Right lobe of liver (tissue), 6 donors: ENCODE results near the gene WFDC5. TPM values are rescaled to one million over a fixed set of nuclear protein-coding genes. Genes with fewer than 3 reads are reported as not detected.
"Not testable (repeated sequence)": the region's sequence is repeated elsewhere in the genome, so short reads cannot be mapped to it uniquely, and the experiment has no call there.

ENCODE experiments used
- ATAC-seq, 4 donors: fragments of 200-7000 bp; cut with Tn5 transposase; one replicate each; pipeline ENCODE4 v1.9.1; 2020; ENCODE audit warnings: mild to moderate bottlenecking in 4 of 4, moderate library complexity in 4 of 4
- DNase-seq, 3 donors: peaks; one replicate each; pipeline ENCODE4 v3.0.0-alpha.2; 2020
- H3K27ac ChIP-seq, 3 donors: fragments of 200-600 bp; one replicate each; pipeline ENCODE4 v1.8.0; 2022
- H3K27me3 ChIP-seq, 2 donors: fragments of 200-600 bp; one replicate each; pipeline ENCODE4 v1.8.0; 2022
- H3K36me3 ChIP-seq, 4 donors: fragments of 200-600 bp; sonication (generic) in 1 of 4; one replicate each; pipeline versions ENCODE4 v1.5.1 to v1.8.0; 2017 to 2022; ENCODE audit warnings: control low read depth in 1 of 4
- H3K4me1 ChIP-seq, 4 donors: fragments of 200-600 bp; sonication (generic) in 1 of 4; one replicate each; pipeline versions ENCODE4 v1.5.1 to v1.8.0; 2017 to 2022; ENCODE audit warnings: control low read depth in 1 of 4
- H3K4me3 ChIP-seq, 3 donors: fragments of 200-600 bp; one replicate each; pipeline ENCODE4 v1.8.0; 2022
- H3K9me3 ChIP-seq, 4 donors: fragments of 200-600 bp; sonication (generic) in 1 of 4; one replicate each; pipeline versions ENCODE4 v1.5.1 to v1.8.0; 2017 to 2022; ENCODE audit warnings: control low read depth in 1 of 4
- CTCF ChIP-seq, 4 donors: fragments of 200-600 bp in 3 of 4; fragments of 450-650 bp in 1 of 4; IDR thresholded peaks; one replicate each; pipeline versions ENCODE4 v1.5.1 to v1.8.0; 2016 to 2022; ENCODE audit warnings: antibody characterized with exemption in 4 of 4, mild to moderate bottlenecking in 2 of 4
- POLR2A ChIP-seq: fragments of 450-650 bp; IDR thresholded peaks from one replicate; pipeline ENCODE4 v1.6.1; 2017; ENCODE audit warnings: antibody characterized with exemption, mild to moderate bottlenecking
- WGBS: methylation state at CpG from one replicate; pipeline ENCODE4 v1.1.6; 2018; ENCODE audit warnings: low coverage, low lambda C conversion rate; ENCODE audit not compliant: insufficient coverage; ENCODE audit errors: missing lambda C conversion rate; 5-methylcytosine and 5-hydroxymethylcytosine counted together
- intact Hi-C, 2 donors: fragments of 100-400 bp; cut with DNase I; formaldehyde crosslinking; loops; one replicate each; pipeline versions ENCODE4 v1.11.2 to v1.14.1; 2022
- long read RNA-seq: library from polyadenylated mRNA; unstranded; transcript quantifications from one replicate; pipeline ENCODE4 v2.0.0, GENCODE V29; 2019
- total RNA-seq, 6 experiments: library from RNA; depleted of rRNA in 2 of 6; stranded (reverse); fragments of >200 nt in 2 of 6; fragmentation: NEBNext Ultra II Directional in 3 of 6; extraction: Animal tissue kit (Norgen Biotek cat#: 25700) in 3 of 6; gene quantifications; one replicate each; pipeline versions ENCODE4 v1.1.0 to v1.2.4, GENCODE V29; 2016 to 2023
- donor health status: DM: no; HTN: yes; CAD: no.
- donor health status: DM: no; HTN: no; CAD: no.
- donor health status: DM: no; HTN: no; CAD: no.
- donor health status: DM: no; HTN: yes; CAD: no.
- donor health status: DM: no; HTN: yes; CAD: no.

Gene WFDC5
- total RNA-seq, result not detected
- long read RNA-seq, result 0 reads

- Histone ChIP-seq H3K27me3 (no peaks in the 10 kb centered on the region), H3K9me3 (no peaks in the 10 kb centered on the region), H3K4me1 (no peaks in the 10 kb centered on the region), H3K4me3 (no peak within 1 kb of the TSS), H3K36me3 (no peaks in the 10 kb centered on the region), H3K27ac (no peak within 1 kb of the TSS)
- no peak for DNase-seq
- TF ChIP-seq POLR2A (no peak), CTCF (IDR thresholded peaks at IDR 0.05) (no peak)
- no peak for ATAC-seq
- intact Hi-C loops, result no loop called here
- 51% methylated on average over 8 of the region's 16 CpGs for WGBS
Observed at GRCh38 chr20:45114465-45115385, at the start of gene WFDC5. WFDC5 (minus strand) TSS chr20:45115174; CDS start chr20:45115083, 91 bp downstream.

GRCh38 chr20:45163083-45163803 is 48.3 kb upstream of the WFDC5 start:
- ATAC-seq (no peak), DNase-seq (no peak)
- intact Hi-C loops, result no loop called here
- no peaks in the 10 kb centered on the region for H3K4me1 ChIP-seq
- no peak overlapping the region for H3K4me3 ChIP-seq
- no peaks in the 10 kb centered on the region for H3K36me3 ChIP-seq
- TF ChIP-seq CTCF (IDR thresholded peaks at IDR 0.05) (no peak), POLR2A (no peak)
- no peaks in the 10 kb centered on the region for H3K9me3 ChIP-seq
- no peak overlapping the region for H3K27ac ChIP-seq
- no peaks in the 10 kb centered on the region for H3K27me3 ChIP-seq
- WGBS, result 60% methylated on average over 1 of the region's 1 CpG

GRCh38 chr20:45157962-45158361 is 43.0 kb upstream of the WFDC5 start:
- DNase-seq, result no peak
- TF ChIP-seq POLR2A, result no peak
- TF ChIP-seq CTCF (IDR thresholded peaks at IDR 0.05), result no peak
- intact Hi-C loops, result no loop called here
- no peaks in the 10 kb centered on the region for H3K36me3 ChIP-seq
- H3K27me3 ChIP-seq, result no peaks in the 10 kb centered on the region
- H3K4me3 ChIP-seq, result no peak overlapping the region
- no peaks in the 10 kb centered on the region for H3K9me3 ChIP-seq
- 33% methylated on average over 1 of the region's 1 CpG for WGBS
- H3K27ac ChIP-seq, result no peak overlapping the region
- no peak for ATAC-seq
- no peaks in the 10 kb centered on the region for H3K4me1 ChIP-seq

GRCh38 chr20:45156713-45157112 is 41.7 kb upstream of the WFDC5 start:
- H3K4me3 ChIP-seq, result no peak overlapping the region
- TF ChIP-seq CTCF (IDR thresholded peaks at IDR 0.05) (no peak), POLR2A (no peak)
- H3K27ac ChIP-seq, result no peak overlapping the region
- no peaks in the 10 kb centered on the region for H3K4me1 ChIP-seq
- WGBS, result 25% methylated on average over 2 of the region's 2 CpGs
- no peak for DNase-seq
- no peaks in the 10 kb centered on the region for H3K27me3 ChIP-seq
- intact Hi-C loops, result no loop called here
- ATAC-seq, result no peak
- H3K36me3 ChIP-seq, result no peaks in the 10 kb centered on the region
- no peaks in the 10 kb centered on the region for H3K9me3 ChIP-seq

- 90% methylated on average over 1 of the region's 1 CpG for WGBS
- DNase-seq, H3K4me1 ChIP-seq, H3K27me3 ChIP-seq, intact Hi-C loops, H3K27ac ChIP-seq, H3K4me3 ChIP-seq, H3K36me3 ChIP-seq, ATAC-seq, H3K9me3 ChIP-seq: not testable (repeated sequence)
Observed at GRCh38 chr20:45154794-45155193, 39.8 kb upstream of the WFDC5 start.
